ENCODE measurements around the gene EIF2A.

Gene EIF2A

DNA sequence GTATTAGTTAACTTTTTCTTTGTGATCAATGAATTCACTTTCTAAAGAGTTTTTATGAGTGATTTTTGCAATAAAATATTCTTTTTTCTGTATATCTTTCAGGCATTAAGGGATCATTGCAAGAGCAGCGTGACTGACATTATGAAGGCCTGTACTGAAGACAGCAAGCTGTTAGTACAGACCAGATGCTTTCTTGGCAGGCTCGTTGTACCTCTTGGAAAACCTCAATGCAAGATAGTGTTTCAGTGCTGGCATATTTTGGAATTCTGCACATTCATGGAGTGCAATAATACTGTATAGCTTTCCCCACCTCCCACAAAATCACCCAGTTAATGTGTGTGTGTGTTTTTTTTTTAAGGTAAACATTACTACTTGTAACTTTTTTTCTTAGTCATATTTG, 81.0 kb downstream of the EIF2A start:
- TF ChIP-seq, protein P1, sequence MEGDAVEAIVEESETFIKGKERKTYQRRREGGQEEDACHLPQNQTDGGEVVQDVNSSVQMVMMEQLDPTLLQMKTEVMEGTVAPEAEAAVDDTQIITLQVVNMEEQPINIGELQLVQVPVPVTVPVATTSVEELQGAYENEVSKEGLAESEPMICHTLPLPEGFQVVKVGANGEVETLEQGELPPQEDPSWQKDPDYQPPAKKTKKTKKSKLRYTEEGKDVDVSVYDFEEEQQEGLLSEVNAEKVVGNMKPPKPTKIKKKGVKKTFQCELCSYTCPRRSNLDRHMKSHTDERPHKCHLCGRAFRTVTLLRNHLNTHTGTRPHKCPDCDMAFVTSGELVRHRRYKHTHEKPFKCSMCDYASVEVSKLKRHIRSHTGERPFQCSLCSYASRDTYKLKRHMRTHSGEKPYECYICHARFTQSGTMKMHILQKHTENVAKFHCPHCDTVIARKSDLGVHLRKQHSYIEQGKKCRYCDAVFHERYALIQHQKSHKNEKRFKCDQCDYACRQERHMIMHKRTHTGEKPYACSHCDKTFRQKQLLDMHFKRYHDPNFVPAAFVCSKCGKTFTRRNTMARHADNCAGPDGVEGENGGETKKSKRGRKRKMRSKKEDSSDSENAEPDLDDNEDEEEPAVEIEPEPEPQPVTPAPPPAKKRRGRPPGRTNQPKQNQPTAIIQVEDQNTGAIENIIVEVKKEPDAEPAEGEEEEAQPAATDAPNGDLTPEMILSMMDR (conservative IDR thresholded peaks at IDR 0.05), result no peak

DNA sequence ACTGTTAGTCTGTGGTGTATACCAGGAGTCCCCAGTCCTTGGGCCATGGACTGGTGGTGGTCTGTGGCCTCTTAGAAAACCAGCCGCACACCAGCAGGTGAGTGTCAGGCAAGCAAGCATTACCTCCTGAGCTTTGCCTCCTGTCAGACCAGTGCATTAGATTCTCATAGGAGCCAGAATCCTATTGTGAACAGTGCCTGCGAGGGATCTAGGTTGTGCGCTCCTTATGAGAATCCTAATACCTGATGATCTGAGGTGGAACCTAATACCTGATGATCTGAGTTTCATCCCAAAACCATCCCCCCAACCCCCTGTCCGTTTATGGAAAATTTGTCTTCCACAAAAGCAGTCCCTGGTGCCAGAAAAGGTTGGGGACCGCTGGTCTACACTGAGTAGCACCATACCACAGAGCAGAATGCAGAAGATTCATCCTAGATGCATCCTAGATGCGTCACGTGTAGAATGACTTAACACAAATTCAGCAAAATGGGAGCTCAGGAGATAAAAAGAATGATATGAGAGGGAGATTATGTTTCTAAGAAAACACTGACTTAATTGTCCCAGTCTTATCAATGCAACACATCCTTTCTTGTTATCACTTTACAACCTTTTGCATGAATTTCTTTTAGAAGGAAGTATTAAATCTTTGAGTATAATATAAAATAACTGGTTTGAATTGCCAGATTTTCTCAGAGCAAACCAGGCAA, 85.1 kb downstream of the EIF2A start:
- TF ChIP-seq, protein P1 (conservative IDR thresholded peaks at IDR 0.05), result no peak
- H3K27ac ChIP-seq, result no peak overlapping the region

More for the DNA sequence above, 81.0 kb downstream of the EIF2A start:
- no peak overlapping the region for H3K27ac ChIP-seq

DNA sequence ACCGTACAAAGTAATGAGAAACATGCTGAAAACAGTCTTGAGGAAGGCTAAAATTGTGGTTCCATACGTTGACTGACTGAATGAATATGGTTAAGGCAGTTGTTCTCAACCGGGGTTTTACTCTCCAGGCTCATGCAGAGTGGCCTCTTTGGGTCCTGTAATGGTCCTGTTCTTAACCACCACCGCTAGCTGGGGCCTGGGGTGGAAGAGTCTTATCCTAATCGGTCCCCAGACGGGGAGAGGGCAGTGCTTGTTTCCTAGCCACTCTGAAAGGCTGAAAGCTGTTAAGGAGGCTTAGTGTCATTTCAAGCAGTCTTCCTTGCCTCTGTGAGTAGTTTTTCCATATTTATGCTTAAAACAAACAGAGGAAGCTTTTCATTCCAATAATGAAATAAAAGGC, 88.5 kb downstream of the EIF2A start:
- H3K27ac ChIP-seq, result no peak overlapping the region
- TF ChIP-seq, protein P1 (conservative IDR thresholded peaks at IDR 0.05), result no peak

DNA sequence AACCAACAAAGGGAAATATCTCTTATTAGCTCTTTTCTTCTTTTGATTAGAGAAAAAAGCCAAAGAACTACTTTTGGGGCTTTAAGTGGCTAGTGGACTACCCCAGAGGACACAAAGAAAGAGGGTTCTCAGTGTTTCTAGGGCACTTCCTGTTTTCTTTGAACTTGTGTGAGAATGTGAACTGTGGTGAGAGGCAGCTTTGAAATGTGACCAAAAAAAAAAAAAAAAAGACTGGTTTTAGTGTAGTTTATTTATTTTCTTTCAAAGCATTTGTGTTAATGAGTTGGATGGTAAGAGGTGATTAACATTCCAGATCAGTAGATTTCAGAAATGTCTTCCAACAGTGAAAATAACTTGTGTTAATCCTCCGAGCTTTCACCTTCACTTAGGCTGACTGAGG, 88.9 kb downstream of the EIF2A start:
- TF ChIP-seq, protein P1 (conservative IDR thresholded peaks at IDR 0.05), result no peak
- no peak overlapping the region for H3K27ac ChIP-seq
